Neural cell (in vitro differentiated cells): ENCODE measurements around the gene CEL.

ENCODE experiments used
- EZH2 ChIP-seq: fragments of 200-600, 300-800 bp; shearing (Covaris generic), sonication (generic); IDR thresholded peaks from 2 replicates; pipeline ENCODE4 v1.6.1; 2014; ENCODE audit warnings: antibody characterized with exemption, low read length, borderline replicate concordance, mild to moderate bottlenecking; ENCODE audit not compliant: insufficient read depth, poor library complexity, severe bottlenecking
- POLR2AphosphoS5 ChIP-seq: IDR thresholded peaks from 2 replicates; pipeline ENCODE4 v1.6.1; 2012
- SMC3 ChIP-seq: fragments of 450-650 bp; conservative IDR thresholded peaks from 2 replicates; pipeline ENCODE4 v1.6.1; 2014; ENCODE audit warnings: antibody characterized with exemption, mild to moderate bottlenecking, moderate library complexity; ENCODE audit not compliant: poor library complexity
- TF ChIP-seq, protein P1 (sequence below): fragments of 450-650 bp; IDR thresholded peaks from 2 replicates; pipeline ENCODE4 v1.5.1; 2014; ENCODE audit warnings: antibody characterized with exemption, mild to moderate bottlenecking, moderate library complexity; ENCODE audit not compliant: poor library complexity, severe bottlenecking
- TF ChIP-seq, protein P2 (sequence below): IDR thresholded peaks from 2 replicates; pipeline ENCODE4 v1.6.1; 2012; ENCODE audit warnings: borderline replicate concordance

DNA sequence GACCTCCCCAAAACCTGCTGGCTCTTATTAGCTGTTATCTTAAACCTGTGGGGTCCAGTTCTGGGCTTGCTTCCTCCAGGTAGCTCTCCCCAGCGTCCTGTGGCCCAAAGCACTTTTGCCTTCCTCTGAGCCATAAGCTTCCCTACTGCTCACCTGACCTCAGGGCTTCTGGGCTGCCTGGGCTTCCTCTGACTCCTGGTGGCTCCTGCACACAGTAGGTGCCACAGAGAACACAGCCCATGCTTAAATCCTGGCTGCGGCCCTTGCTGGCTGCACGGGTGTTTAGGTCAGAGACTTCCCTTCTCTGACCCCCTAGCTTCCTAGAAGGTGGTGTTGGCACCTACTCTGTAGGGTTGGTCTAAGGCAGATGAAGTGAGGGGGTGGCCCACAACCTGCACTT, 56.8 kb downstream of the CEL start:
- TF ChIP-seq, protein P1, sequence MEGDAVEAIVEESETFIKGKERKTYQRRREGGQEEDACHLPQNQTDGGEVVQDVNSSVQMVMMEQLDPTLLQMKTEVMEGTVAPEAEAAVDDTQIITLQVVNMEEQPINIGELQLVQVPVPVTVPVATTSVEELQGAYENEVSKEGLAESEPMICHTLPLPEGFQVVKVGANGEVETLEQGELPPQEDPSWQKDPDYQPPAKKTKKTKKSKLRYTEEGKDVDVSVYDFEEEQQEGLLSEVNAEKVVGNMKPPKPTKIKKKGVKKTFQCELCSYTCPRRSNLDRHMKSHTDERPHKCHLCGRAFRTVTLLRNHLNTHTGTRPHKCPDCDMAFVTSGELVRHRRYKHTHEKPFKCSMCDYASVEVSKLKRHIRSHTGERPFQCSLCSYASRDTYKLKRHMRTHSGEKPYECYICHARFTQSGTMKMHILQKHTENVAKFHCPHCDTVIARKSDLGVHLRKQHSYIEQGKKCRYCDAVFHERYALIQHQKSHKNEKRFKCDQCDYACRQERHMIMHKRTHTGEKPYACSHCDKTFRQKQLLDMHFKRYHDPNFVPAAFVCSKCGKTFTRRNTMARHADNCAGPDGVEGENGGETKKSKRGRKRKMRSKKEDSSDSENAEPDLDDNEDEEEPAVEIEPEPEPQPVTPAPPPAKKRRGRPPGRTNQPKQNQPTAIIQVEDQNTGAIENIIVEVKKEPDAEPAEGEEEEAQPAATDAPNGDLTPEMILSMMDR: no peak
- no peak for TF ChIP-seq SMC3
- no peak for TF ChIP-seq EZH2
- no peak for TF ChIP-seq POLR2AphosphoS5
- TF ChIP-seq, protein P2, sequence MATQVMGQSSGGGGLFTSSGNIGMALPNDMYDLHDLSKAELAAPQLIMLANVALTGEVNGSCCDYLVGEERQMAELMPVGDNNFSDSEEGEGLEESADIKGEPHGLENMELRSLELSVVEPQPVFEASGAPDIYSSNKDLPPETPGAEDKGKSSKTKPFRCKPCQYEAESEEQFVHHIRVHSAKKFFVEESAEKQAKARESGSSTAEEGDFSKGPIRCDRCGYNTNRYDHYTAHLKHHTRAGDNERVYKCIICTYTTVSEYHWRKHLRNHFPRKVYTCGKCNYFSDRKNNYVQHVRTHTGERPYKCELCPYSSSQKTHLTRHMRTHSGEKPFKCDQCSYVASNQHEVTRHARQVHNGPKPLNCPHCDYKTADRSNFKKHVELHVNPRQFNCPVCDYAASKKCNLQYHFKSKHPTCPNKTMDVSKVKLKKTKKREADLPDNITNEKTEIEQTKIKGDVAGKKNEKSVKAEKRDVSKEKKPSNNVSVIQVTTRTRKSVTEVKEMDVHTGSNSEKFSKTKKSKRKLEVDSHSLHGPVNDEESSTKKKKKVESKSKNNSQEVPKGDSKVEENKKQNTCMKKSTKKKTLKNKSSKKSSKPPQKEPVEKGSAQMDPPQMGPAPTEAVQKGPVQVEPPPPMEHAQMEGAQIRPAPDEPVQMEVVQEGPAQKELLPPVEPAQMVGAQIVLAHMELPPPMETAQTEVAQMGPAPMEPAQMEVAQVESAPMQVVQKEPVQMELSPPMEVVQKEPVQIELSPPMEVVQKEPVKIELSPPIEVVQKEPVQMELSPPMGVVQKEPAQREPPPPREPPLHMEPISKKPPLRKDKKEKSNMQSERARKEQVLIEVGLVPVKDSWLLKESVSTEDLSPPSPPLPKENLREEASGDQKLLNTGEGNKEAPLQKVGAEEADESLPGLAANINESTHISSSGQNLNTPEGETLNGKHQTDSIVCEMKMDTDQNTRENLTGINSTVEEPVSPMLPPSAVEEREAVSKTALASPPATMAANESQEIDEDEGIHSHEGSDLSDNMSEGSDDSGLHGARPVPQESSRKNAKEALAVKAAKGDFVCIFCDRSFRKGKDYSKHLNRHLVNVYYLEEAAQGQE: no peak
